Natural killer cell (primary cell): ENCODE results near the gene CCSER2. TPM values are rescaled to one million over a fixed set of nuclear protein-coding genes. Genes with fewer than 3 reads are reported as not detected.
A peak's percentile ranks its signal among the peaks of the same experiment; 100 is the strongest.
"Not testable (repeated sequence)": the region's sequence is repeated elsewhere in the genome, so short reads cannot be mapped to it uniquely, and the experiment has no call there.

ENCODE experiments used
- ATAC-seq, 3 donors: fragments of 150-1000 bp in 2 of 3; fragments of 200-7000 bp in 1 of 3; cut with Tn5 transposase; 1 replicate in 1 of 3; 2 replicates in 2 of 3; pipeline ENCODE4 v1.10.0; 2021; ENCODE audit warnings: mild to moderate bottlenecking in 2 of 3, moderate library complexity in 2 of 3
- DNase-seq, 2 donors: peaks; one replicate each; pipeline versions ENCODE4 v3.0.0 to v3.0.0-alpha.2; 2013 to 2021; ENCODE audit warnings: mixed read lengths in 1 of 2
- H3K27ac ChIP-seq: one replicate; pipeline ENCODE4 v1.5.1; 2013; ENCODE audit warnings: mild to moderate bottlenecking, low read length
- H3K27me3 ChIP-seq: one replicate; pipeline ENCODE4 v1.6.1; 2013; ENCODE audit warnings: low read length; ENCODE audit not compliant: control insufficient read depth, insufficient read depth
- H3K36me3 ChIP-seq: one replicate; pipeline ENCODE4 v1.6.1; 2013; ENCODE audit warnings: low read length; ENCODE audit not compliant: control insufficient read depth, insufficient read depth
- H3K4me1 ChIP-seq: one replicate; pipeline ENCODE4 v1.6.1; 2013; ENCODE audit warnings: low read length; ENCODE audit not compliant: control insufficient read depth, insufficient read depth
- H3K4me3 ChIP-seq: one replicate; pipeline ENCODE4 v1.5.1; 2013; ENCODE audit warnings: low read length
- H3K9me3 ChIP-seq: one replicate; pipeline ENCODE4 v1.6.1; 2013; ENCODE audit warnings: low read length; ENCODE audit not compliant: control insufficient read depth, insufficient read depth
- H3K27ac Mint-ChIP-seq, 2 donors: one replicate each; pipeline ENCODE4 v1.8.0; 2022; ENCODE audit warnings: mild to moderate bottlenecking in 2 of 2, mixed read lengths in 2 of 2, moderate library complexity in 1 of 2
- H3K27me3 Mint-ChIP-seq, 2 donors: one replicate each; pipeline ENCODE4 v1.8.0; 2022; ENCODE audit warnings: low read depth in 2 of 2, mixed read lengths in 2 of 2
- H3K36me3 Mint-ChIP-seq: one replicate; pipeline ENCODE4 v1.8.0; 2022; ENCODE audit warnings: mixed read lengths
- H3K4me1 Mint-ChIP-seq, 2 donors: one replicate each; pipeline ENCODE4 v1.8.0; 2022; ENCODE audit warnings: mixed read lengths in 2 of 2
- H3K4me3 Mint-ChIP-seq: one replicate; pipeline ENCODE4 v1.8.0; 2022; ENCODE audit warnings: mild to moderate bottlenecking, moderate library complexity, mixed read lengths
- H3K9me3 Mint-ChIP-seq, 2 donors: one replicate each; pipeline ENCODE4 v1.8.0; 2022; ENCODE audit warnings: mixed read lengths in 2 of 2
- CTCF ChIP-seq: fragments of 200-600 bp; IDR thresholded peaks from one replicate; pipeline ENCODE4 v1.8.0; 2022; ENCODE audit warnings: antibody characterized with exemption
- WGBS: methylation state at CpG from one replicate; pipeline ENCODE4 v1.1.7; 2013; ENCODE audit warnings: missing lambda C conversion rate; ENCODE audit not compliant: insufficient coverage; 5-methylcytosine and 5-hydroxymethylcytosine counted together
- intact Hi-C: fragments of 100-400 bp; cut with micrococcal nuclease; formaldehyde crosslinking; loops from one replicate; pipeline ENCODE4 v1.14.2; 2022
- total RNA-seq, 4 donors: library from RNA; stranded (reverse); fragments of 120-200 nt in 1 of 4; gene quantifications; one replicate each; pipeline versions ENCODE4 v1.2.3 to v1.2.4, GENCODE V29; 2013 to 2022

CCSER2 gene
- total RNA-seq, 3 donors from 2014 or later (not counting 1 experiment from before 2014, with no cell fraction given): 125 to 158 (median 146) TPM

GRCh38 chr10:84405662-84406061 lies 77.3 kb downstream of the CCSER2 start:
- no CpG with 5 or more reads among the region's 2 CpGs for WGBS
- Histone ChIP-seq H3K9me3 (no peaks in the 10 kb centered on the region), H3K4me1 (no peaks in the 10 kb centered on the region), H3K4me3 (no peak overlapping the region), H3K27ac (no peak overlapping the region), H3K27me3 (no peaks in the 10 kb centered on the region), H3K36me3 (peaks cover 2% of the 10 kb centered on the region)
- TF ChIP-seq CTCF: no peak
- Mint-ChIP-seq H3K36me3 (no peaks in the 10 kb centered on the region), H3K9me3 (no peaks in the 10 kb centered on the region), H3K4me1 (peaks cover 56 to 57% of the 10 kb centered on the region in 2 donors), H3K27me3 (no peaks in the 10 kb centered on the region), H3K27ac (peak overlapping the region; percentile 24 to 67), H3K4me3 (no peak overlapping the region)
- intact Hi-C loops: no loop called here
- ATAC-seq (no peak), DNase-seq (no peak)

- DNase-seq: no peak
- intact Hi-C loops: no loop called here
- Histone ChIP-seq H3K27me3 (no peaks in the 10 kb centered on the region), H3K4me1 (no peaks in the 10 kb centered on the region), H3K36me3 (peaks cover 2% of the 10 kb centered on the region), H3K27ac (no peak overlapping the region), H3K4me3 (no peak overlapping the region), H3K9me3 (no peaks in the 10 kb centered on the region)
- H3K27me3 Mint-ChIP-seq: no peaks in the 10 kb centered on the region
- no peaks in the 10 kb centered on the region for H3K9me3 Mint-ChIP-seq
- no peak for TF ChIP-seq CTCF
- H3K36me3 Mint-ChIP-seq: peaks cover 2% of the 10 kb centered on the region
- H3K27ac Mint-ChIP-seq: peak overlapping the region; percentile 24 to 67
- WGBS: 65% methylated on average over 3 of the region's 3 CpGs
- H3K4me3 Mint-ChIP-seq: no peak overlapping the region
- H3K4me1 Mint-ChIP-seq: peaks cover 56 to 60% of the 10 kb centered on the region in 2 donors
- no peak for ATAC-seq
Measured at GRCh38 chr10:84406561-84406960, 78.2 kb downstream of the CCSER2 start.

- peaks cover 2% of the 10 kb centered on the region for H3K9me3 ChIP-seq
- no peak overlapping the region for H3K4me3 ChIP-seq
- no peak overlapping the region for H3K27ac ChIP-seq
- no peaks in the 10 kb centered on the region for H3K4me1 ChIP-seq
- TF ChIP-seq CTCF: no peak
- intact Hi-C loops: no loop called here
- no peak for DNase-seq
- Mint-ChIP-seq H3K4me1 (peaks cover 58 to 60% of the 10 kb centered on the region in 2 donors), H3K9me3 (peaks cover 0 to 6% of the 10 kb centered on the region in 2 donors), H3K27ac (peak overlapping the region; percentile 24 to 67), H3K36me3 (peaks cover 11% of the 10 kb centered on the region), H3K4me3 (no peak overlapping the region), H3K27me3 (no peaks in the 10 kb centered on the region)
- H3K27me3 ChIP-seq: no peaks in the 10 kb centered on the region
- no peak for ATAC-seq
- H3K36me3 ChIP-seq: no peaks in the 10 kb centered on the region
- WGBS: 98% methylated on average over 2 of the region's 2 CpGs
Measured at GRCh38 chr10:84407388-84408049, 79.1 kb downstream of the CCSER2 start.

GRCh38 chr10:84412482-84412881 lies 84.1 kb downstream of the CCSER2 start:
- 97% methylated on average over 2 of the region's 2 CpGs for WGBS
- Mint-ChIP-seq H3K9me3 (peaks cover 10 to 21% of the 10 kb centered on the region in 2 donors), H3K4me1 (peaks cover 56 to 60% of the 10 kb centered on the region in 2 donors), H3K4me3 (no peak overlapping the region), H3K27ac (no peak overlapping the region), H3K27me3 (no peaks in the 10 kb centered on the region), H3K36me3 (peaks cover 37% of the 10 kb centered on the region)
- peaks cover 5% of the 10 kb centered on the region for H3K9me3 ChIP-seq
- no peak for TF ChIP-seq CTCF
- H3K4me3 ChIP-seq: no peak overlapping the region
- ATAC-seq (no peak), DNase-seq (no peak)
- H3K27ac ChIP-seq: no peak overlapping the region
- no peaks in the 10 kb centered on the region for H3K27me3 ChIP-seq
- intact Hi-C loops: no loop called here
- no peaks in the 10 kb centered on the region for H3K36me3 ChIP-seq
- no peaks in the 10 kb centered on the region for H3K4me1 ChIP-seq

- H3K4me1 Mint-ChIP-seq: peaks cover 49 to 53% of the 10 kb centered on the region in 2 donors
- H3K27ac ChIP-seq, H3K4me3 ChIP-seq, H3K27me3 Mint-ChIP-seq, H3K36me3 ChIP-seq, H3K27me3 ChIP-seq, intact Hi-C loops, ATAC-seq, H3K4me1 ChIP-seq, H3K9me3 ChIP-seq, DNase-seq, H3K4me3 Mint-ChIP-seq: not testable (repeated sequence)
- WGBS: 100% methylated on average over 2 of the region's 2 CpGs
- peaks cover 10 to 21% of the 10 kb centered on the region in 2 donors for H3K9me3 Mint-ChIP-seq
- peak overlapping the region in 1 of 2 donors; percentile 6 for H3K27ac Mint-ChIP-seq
- H3K36me3 Mint-ChIP-seq: peaks cover 37% of the 10 kb centered on the region
Measured at GRCh38 chr10:84414110-84414509, 85.7 kb downstream of the CCSER2 start.
